ENCODE measurements around the gene DENND1B.
A peak's percentile ranks its signal among the peaks of the same experiment; 100 is the strongest.

Gene DENND1B

DNA sequence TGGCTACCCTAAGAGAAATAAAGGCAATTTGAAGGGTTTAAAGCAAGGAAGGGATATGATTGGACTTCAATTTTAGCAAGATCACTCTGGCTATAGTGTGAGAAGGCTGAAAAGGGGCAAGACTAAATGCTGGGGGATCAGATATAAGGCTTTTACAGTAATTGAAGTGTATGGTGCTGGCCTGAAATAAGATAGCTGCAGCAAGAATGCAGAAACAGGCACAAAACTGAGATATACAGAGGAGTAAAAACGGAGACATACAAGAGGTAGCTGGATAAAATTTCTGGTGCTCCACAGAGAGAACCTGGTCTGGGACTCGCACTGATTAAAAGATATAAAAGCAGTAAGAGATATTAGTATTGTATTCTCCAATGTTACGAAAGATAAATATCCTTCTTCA is 92.0 kb downstream of the DENND1B start:
- FAIRE-seq, result no peak

- no peak for FAIRE-seq
Observed at GRCh38 chr1:197680311-197680710, 95.0 kb downstream of the DENND1B start.

DNA sequence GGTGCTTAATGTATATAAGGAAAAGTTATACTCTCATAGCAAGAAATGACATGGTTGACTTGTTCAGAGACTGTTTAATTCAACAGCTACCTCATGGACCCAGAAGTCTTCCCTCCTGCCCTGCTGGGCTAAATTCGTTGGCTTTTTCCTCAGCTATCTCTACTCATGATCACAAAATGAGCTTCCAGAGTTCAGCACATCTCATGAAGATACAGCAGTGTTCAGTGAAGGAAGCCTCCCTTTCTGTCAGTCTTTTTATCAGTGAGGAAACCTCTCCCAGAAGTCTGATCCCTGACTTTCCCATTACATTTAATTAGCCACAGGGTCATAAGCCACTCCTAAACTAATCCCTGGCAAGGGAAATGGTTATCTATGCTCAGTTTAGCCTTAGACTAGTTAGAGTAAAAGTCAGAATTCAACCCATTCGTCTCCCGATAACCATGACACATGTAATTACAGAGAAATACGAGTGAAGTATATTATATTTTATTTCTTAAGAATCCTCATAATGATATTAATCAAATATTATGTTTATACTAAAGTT is 97.5 kb downstream of the DENND1B start:
- no peak for FAIRE-seq

- FAIRE-seq, result no peak
Observed at GRCh38 chr1:197677313-197677712, 98.0 kb downstream of the DENND1B start.

- no peak for FAIRE-seq
Observed at GRCh38 chr1:197675583-197676208, 99.6 kb downstream of the DENND1B start.

DNA sequence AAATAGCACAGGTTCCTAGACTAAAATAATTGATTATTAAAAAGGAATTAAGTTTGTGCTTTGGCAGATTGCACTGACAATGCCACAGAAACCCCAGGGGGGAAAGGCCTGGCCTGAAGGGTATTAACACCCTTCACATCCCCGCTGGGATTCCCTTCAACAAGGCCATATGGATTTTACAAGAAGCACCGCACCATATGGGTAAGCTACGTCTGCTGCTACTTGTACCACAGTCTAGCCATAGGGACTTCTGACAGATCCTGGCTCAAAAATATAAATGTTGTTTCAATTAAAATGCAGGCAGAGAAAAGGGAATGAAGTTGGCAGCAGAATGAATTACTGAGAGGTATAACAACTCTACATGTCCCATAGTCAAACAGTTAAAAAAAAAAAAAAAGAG is 101.0 kb downstream of the DENND1B start:
- FAIRE-seq, result no peak

GRCh38 chr1:197673292-197673691 is 102.0 kb downstream of the DENND1B start:
- FAIRE-seq, result no peak

DNA sequence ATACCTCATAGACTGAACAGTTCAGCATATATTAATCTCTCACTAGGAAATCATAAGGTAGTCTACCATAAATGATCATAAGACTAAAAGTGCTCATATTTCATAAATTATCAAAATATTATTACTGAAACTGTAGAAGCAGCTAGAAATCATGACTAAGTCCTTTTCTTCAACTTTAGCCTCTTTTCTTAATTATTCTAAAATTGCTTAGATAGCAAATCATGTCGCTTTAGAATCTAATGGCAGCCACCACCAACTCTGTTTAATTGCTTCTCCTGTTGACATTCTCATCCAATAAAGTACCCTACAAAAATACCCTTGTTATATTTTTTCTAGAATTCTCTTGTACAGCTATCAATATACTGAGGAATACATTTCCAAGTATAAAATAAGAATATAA is 102.9 kb downstream of the DENND1B start:
- FAIRE-seq, result peak; percentile 5

DNA sequence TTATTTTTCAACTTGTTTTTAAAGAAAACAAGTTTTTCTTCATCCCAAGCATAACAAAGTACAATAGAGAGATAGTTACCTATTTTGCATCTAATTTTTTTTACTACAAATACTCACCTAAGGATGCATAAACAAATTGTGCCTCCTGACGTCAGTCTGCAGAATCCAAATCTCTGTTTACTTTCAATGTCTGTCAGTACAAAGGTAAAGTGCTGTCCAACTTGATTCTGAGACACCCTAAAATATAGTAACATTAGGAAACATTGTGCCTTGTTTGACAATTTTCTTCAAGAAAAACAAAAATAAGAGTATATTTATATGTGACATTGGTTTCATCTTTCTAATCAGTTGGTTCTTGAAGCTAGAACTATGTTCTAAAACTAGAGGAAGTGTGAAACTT is 103.4 kb downstream of the DENND1B start:
- no peak for FAIRE-seq

GRCh38 chr1:197671140-197671539 is 104.1 kb downstream of the DENND1B start:
- no peak for FAIRE-seq

- no peak for FAIRE-seq
Observed at GRCh38 chr1:197666769-197667285, 108.5 kb downstream of the DENND1B start.

GRCh38 chr1:197664391-197664790 is 110.9 kb downstream of the DENND1B start:
- no peak for FAIRE-seq

- no peak for FAIRE-seq
Observed at GRCh38 chr1:197663162-197663953, 111.9 kb downstream of the DENND1B start.

GRCh38 chr1:197660389-197660788 is 114.9 kb downstream of the DENND1B start:
- FAIRE-seq, result no peak

DNA sequence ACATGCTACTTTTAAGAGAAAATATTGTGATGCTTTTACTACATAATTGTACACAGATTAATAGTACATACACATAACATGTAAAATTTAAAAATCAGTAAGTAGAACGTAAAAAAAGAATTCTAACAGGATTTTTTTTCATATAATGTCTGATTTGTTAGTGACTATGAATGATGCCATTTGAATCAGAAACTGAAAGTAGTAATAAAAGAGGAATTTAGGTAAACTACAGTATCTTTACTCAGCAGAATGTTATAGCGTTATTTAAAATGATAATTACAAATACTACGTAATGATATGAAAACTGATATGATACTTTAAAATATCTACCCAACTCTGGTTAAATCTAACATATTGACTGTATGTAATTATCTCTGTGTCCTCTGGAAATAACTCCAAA is 116.1 kb downstream of the DENND1B start:
- FAIRE-seq, result no peak

DNA sequence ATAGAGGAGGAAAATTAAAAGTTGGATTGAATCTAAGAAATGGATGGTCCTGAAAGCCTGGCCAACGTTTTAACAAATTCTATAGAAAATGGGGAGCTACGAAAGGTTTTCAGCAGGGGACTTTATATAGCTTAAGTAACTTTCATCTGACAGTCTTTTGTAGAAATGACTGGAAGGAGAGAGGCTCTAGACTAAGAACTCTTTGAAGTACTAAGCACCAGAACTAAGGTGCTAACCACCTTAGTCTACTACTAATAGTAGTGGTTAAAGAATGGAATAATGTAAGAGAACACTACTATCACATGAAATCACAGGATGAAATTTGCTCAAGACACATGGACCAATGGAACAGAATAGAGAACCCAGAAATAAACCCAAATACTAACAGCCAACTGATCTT is 126.1 kb downstream of the DENND1B start:
- FAIRE-seq, result no peak

GRCh38 chr1:197638316-197638715 is 137.0 kb downstream of the DENND1B start:
- no peak for FAIRE-seq

GRCh38 chr1:197637406-197637805 is 137.9 kb downstream of the DENND1B start:
- FAIRE-seq, result peak; percentile 79

- no peak for FAIRE-seq
Observed at GRCh38 chr1:197633447-197634078, 141.7 kb downstream of the DENND1B start.

GRCh38 chr1:197632651-197633050 is 142.6 kb downstream of the DENND1B start:
- no peak for FAIRE-seq

DNA sequence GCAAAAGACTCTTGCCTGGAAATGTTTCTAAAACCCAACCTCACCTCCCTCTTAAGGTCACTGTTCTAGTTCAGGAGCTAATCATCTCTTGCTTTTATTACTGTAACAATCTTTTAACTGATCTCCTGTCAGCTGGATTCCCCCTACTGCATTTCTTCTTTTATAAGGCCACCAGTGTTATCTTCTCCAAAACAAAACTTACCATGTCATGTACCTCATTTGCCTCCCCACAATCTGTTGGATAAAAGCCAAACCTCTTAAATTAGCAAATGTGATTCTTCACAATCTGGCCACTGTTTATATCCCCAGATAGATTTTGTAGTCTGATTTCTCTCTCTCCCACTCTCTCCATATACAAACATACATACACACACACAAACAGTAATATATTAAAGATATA is 143.3 kb downstream of the DENND1B start:
- no peak for FAIRE-seq

DNA sequence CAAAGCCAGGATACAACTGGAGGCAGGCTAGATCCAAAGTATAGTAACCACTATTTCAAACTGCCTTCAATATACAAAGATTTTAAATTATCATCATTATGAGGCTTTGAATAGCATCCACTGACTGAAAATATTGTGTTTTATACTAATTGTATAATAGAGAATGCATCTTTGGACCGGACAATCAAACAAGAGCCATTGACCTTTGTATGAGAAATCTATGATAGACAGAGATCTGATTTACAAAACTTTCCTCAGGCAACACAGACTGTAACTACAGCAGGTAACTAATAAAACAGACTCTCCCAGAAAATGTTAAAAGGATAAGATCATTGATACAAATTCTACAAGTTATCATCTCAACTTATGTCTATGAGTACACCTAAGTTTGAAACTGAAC is 152.9 kb downstream of the DENND1B start:
- FAIRE-seq, result no peak

- FAIRE-seq, result no peak
Observed at GRCh38 chr1:197621761-197622160, 153.5 kb downstream of the DENND1B start.

- FAIRE-seq, result no peak
Observed at GRCh38 chr1:197620714-197621163, 154.5 kb downstream of the DENND1B start.

All from islet of Langerhans (tissue), 1 donor.